B cell (primary cell): ENCODE measurements around the gene RMND5A. TPM values are rescaled to one million over a fixed set of nuclear protein-coding genes. Genes with fewer than 3 reads are reported as not detected.

Experiments
- ATAC-seq: fragments of 200-7000 bp; cut with Tn5 transposase; one replicate; pipeline ENCODE4 v1.10.0; 2021; ENCODE audit warnings: low read depth, mild to moderate bottlenecking, moderate number of reproducible peaks, moderate library complexity
- CTCF ChIA-PET: fragments of 350-600 bp; sonication (Branson Sonifier 250); formaldehyde crosslinking; loops from one replicate; lab custom pipeline; 2021; ENCODE audit warnings: antibody characterized with exemption, inconsistent platforms; lab: Charles Lee
- POLR2A ChIA-PET: fragments of 350-600 bp; sonication (Branson Sonifier 250); formaldehyde crosslinking; loops from one replicate; lab custom pipeline; 2021; ENCODE audit warnings: antibody characterized with exemption; lab: Charles Lee
- DNase-seq: peaks from one replicate; pipeline ENCODE4 v3.0.0; 2013
- H2AFZ ChIP-seq: 2 replicates; pipeline ENCODE4 v1.6.1; 2012; ENCODE audit warnings: mild to moderate bottlenecking, low read depth, low read length; ENCODE audit not compliant: insufficient read depth, poor library complexity, severe bottlenecking
- H3K27ac ChIP-seq, 2 donors: 1 replicate in 1 of 2; 2 replicates in 1 of 2; pipeline ENCODE4 v1.5.1; 2012 to 2013; ENCODE audit warnings: low read length in 2 of 2, mild to moderate bottlenecking in 2 of 2, moderate library complexity in 1 of 2
- H3K27me3 ChIP-seq, 4 experiments: fragments of 200-600 bp in 1 of 4; sonication (generic) in 1 of 4; replicated peaks in 1 of 4; 1 replicate in 2 of 4; 2 replicates in 2 of 4; pipeline versions ENCODE4 v1.6.1 to v1.7.0; 2013 to 2016; ENCODE audit warnings: low read length in 3 of 4, mild to moderate bottlenecking in 2 of 4, mixed read lengths in 1 of 4, moderate library complexity in 1 of 4; ENCODE audit not compliant: insufficient read depth in 4 of 4, control insufficient read depth in 3 of 4; ENCODE audit errors: control extremely low read depth in 1 of 4
- H3K36me3 ChIP-seq, 2 experiments: replicated peaks in 1 of 2; 1 replicate in 1 of 2; 2 replicates in 1 of 2; pipeline versions ENCODE4 v1.6.1 to v1.7.1; 2013; ENCODE audit warnings: low read length in 1 of 2; ENCODE audit not compliant: insufficient read depth in 2 of 2, control insufficient read depth in 1 of 2; ENCODE audit errors: control extremely low read depth in 1 of 2, extremely low read depth in 1 of 2
- H3K4me1 ChIP-seq, 2 donors: fragments of 200-600 bp in 1 of 2; sonication (generic) in 1 of 2; 1 replicate in 1 of 2; 2 replicates in 1 of 2; pipeline versions ENCODE4 v1.5.1 to v1.6.1; 2013 to 2017; ENCODE audit warnings: low read length in 2 of 2; ENCODE audit not compliant: control insufficient read depth in 2 of 2, insufficient read depth in 2 of 2
- H3K4me2 ChIP-seq: replicated peaks from 2 replicates; pipeline ENCODE3; 2012; ENCODE audit warnings: mild to moderate bottlenecking, low read depth, low read length; ENCODE audit not compliant: poor library complexity, severe bottlenecking
- H3K4me3 ChIP-seq, 5 experiments: fragments of 200-600 bp in 1 of 5; sonication (generic) in 1 of 5; 1 replicate in 3 of 5; 2 replicates in 2 of 5; pipeline versions ENCODE4 v1.5.1 to v1.7.0; 2011 to 2016; ENCODE audit warnings: low read length in 4 of 5, mild to moderate bottlenecking in 4 of 5, low read depth in 2 of 5, control low read depth in 1 of 5, moderate library complexity in 1 of 5; ENCODE audit not compliant: insufficient read depth in 1 of 5; ENCODE audit errors: control extremely low read depth in 1 of 5, extremely low read depth in 1 of 5
- H3K79me2 ChIP-seq: fragments of 200-600 bp; sonication (generic); one replicate; pipeline ENCODE4 v1.6.0; 2016; ENCODE audit warnings: low read length; ENCODE audit not compliant: control insufficient read depth, insufficient read depth
- H3K9ac ChIP-seq: fragments of 200-600 bp; sonication (generic); 2 replicates; pipeline ENCODE4 v1.6.1; 2017; ENCODE audit warnings: mild to moderate bottlenecking, low read length, moderate library complexity
- H3K9me3 ChIP-seq, 3 donors: one replicate each; pipeline versions ENCODE4 v1.6.1 to v1.7.1; 2013; ENCODE audit warnings: low read length in 2 of 3; ENCODE audit not compliant: control insufficient read depth in 2 of 3, insufficient read depth in 1 of 3; ENCODE audit errors: control extremely low read depth in 1 of 3
- H4K20me1 ChIP-seq: 2 replicates; pipeline ENCODE4 v1.6.0; 2012; ENCODE audit warnings: mild to moderate bottlenecking, low read length; ENCODE audit not compliant: insufficient read depth, control insufficient read depth, poor library complexity, severe bottlenecking
- H3K27ac Mint-ChIP-seq: one replicate; pipeline ENCODE4 v1.8.0; 2021; ENCODE audit warnings: mixed read lengths
- H3K27me3 Mint-ChIP-seq: one replicate; pipeline ENCODE4 v1.8.0; 2021; ENCODE audit warnings: mixed read lengths
- H3K4me1 Mint-ChIP-seq: one replicate; pipeline ENCODE4 v1.8.0; 2021; ENCODE audit warnings: mixed read lengths
- H3K4me3 Mint-ChIP-seq: one replicate; pipeline ENCODE4 v1.8.0; 2021; ENCODE audit warnings: mixed read lengths
- H3K9me3 Mint-ChIP-seq: one replicate; pipeline ENCODE4 v1.8.0; 2022; ENCODE audit warnings: mixed read lengths; ENCODE audit not compliant: insufficient read depth
- EZH2 ChIP-seq: IDR thresholded peaks from 2 replicates; pipeline ENCODE4 v1.6.1; 2012; ENCODE audit warnings: borderline replicate concordance, low read depth, mild to moderate bottlenecking, moderate library complexity, low read length; ENCODE audit not compliant: insufficient read depth, poor library complexity, severe bottlenecking
- WGBS: methylation state at CpG from one replicate; pipeline ENCODE4 v1.1.5; 2013; ENCODE audit warnings: missing lambda C conversion rate; ENCODE audit not compliant: insufficient coverage; 5-methylcytosine and 5-hydroxymethylcytosine counted together
- intact Hi-C: fragments of 100-400 bp; cut with micrococcal nuclease; formaldehyde crosslinking; loops from one replicate; pipeline ENCODE4 v1.10.0; 2022
- polyA plus RNA-seq: library from polyadenylated mRNA; depleted of rRNA; stranded (reverse); fragments of >200 nt; gene quantifications from 2 replicates; pipeline ENCODE4 v1.2.3, GENCODE V29; 2012
- total RNA-seq, 2 donors: library from RNA; stranded (reverse); fragments of 120-200 nt in 1 of 2; gene quantifications; 1 replicate in 1 of 2; 2 replicates in 1 of 2; pipeline versions ENCODE4 v1.2.3 to v1.2.4, GENCODE V29; 2013 to 2022
- TF ChIP-seq, protein P1 (sequence below): fragments of 200-600 bp; IDR thresholded peaks from one replicate; pipeline ENCODE4 v1.8.0; 2022; ENCODE audit warnings: antibody characterized with exemption, mild to moderate bottlenecking

RMND5A gene
- total and polyA plus RNA-seq, 2 donors (not counting 1 experiment from before 2014, with no cell fraction given), result 13.0 to 33.7 TPM

DNA sequence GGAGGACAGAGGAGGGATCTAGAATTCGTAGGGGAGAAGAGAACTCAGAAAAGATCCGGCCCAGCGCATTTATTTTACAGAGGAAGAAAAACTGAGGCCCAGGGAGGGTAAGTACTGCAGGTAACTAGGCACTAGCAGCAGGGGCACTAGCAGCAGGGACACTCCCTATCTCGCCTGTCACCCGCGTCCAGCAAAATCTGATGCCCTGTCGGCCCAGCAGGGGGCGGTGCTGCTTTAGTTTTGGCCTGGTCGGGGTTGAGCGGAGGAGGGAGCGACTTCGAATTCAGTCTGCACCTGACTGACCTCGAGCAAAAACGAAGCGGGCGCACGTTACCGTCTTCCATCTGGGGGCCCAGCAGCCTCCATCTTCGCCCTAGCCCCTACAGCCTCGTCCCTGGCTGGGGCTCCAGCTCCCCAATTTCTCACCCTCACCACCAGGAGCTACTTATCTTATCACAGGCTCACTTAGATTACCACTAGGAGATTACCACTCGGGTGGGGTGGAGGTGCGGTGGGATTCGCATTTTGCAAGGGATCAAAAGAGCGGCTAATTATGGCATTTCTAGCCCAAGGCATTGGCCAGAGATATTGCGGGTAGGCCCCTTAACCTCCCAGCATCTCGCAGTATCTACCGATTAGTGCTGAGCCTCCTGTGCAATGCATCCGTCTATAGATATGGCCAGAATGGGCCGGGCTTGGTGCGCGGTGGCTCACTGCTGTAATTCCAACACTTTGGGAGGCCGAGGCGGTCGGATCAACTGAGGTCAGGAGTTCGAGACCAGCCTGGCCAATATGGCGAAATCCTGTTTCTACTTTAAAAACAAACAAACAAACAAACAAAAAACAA is 88.4 kb downstream of the RMND5A start:
- Histone ChIP-seq H3K4me1 (peaks cover 27 to 30% of the 10 kb centered on the region in 2 donors), H4K20me1 (no peaks in the 10 kb centered on the region), H3K9me3 (peaks cover 0 to 6% (median 0%) of the 10 kb centered on the region in 3 donors), H3K79me2 (no peaks in the 10 kb centered on the region), H3K4me2 (peak overlapping the region; percentile 91), H3K9ac (peak overlapping the region; percentile 49), H3K27ac (no peak overlapping the region), H3K4me3 (peak overlapping the region in 4 of 5 experiments; percentile 21 to 63 (median 48)), H3K36me3 (no peaks in the 10 kb centered on the region), H3K27me3 (peaks cover 0 to 41% (median 21%) of the 10 kb centered on the region in 4 experiments), H2AFZ (peak overlapping the region; percentile 85)
- peaks cover 44% of the 10 kb centered on the region for H3K27me3 Mint-ChIP-seq
- ChIA-PET CTCF (interaction anchor here (0.6 to 2.2 kb wide), 4 partner anchors 11 to 44 kb away, joined by 3 to 7 read pairs (median 5); partner anchors contain the start of gene CD8A), POLR2A (no interaction called here)
- H3K4me1 Mint-ChIP-seq, result peaks cover 23% of the 10 kb centered on the region
- H3K9me3 Mint-ChIP-seq, result no peaks in the 10 kb centered on the region
- peak overlapping the region; percentile 95 for H3K4me3 Mint-ChIP-seq
- 23% methylated on average over 33 of the region's 36 CpGs for WGBS
- intact Hi-C loops, result no loop called here
- no peak for TF ChIP-seq EZH2
- TF ChIP-seq, protein P1, sequence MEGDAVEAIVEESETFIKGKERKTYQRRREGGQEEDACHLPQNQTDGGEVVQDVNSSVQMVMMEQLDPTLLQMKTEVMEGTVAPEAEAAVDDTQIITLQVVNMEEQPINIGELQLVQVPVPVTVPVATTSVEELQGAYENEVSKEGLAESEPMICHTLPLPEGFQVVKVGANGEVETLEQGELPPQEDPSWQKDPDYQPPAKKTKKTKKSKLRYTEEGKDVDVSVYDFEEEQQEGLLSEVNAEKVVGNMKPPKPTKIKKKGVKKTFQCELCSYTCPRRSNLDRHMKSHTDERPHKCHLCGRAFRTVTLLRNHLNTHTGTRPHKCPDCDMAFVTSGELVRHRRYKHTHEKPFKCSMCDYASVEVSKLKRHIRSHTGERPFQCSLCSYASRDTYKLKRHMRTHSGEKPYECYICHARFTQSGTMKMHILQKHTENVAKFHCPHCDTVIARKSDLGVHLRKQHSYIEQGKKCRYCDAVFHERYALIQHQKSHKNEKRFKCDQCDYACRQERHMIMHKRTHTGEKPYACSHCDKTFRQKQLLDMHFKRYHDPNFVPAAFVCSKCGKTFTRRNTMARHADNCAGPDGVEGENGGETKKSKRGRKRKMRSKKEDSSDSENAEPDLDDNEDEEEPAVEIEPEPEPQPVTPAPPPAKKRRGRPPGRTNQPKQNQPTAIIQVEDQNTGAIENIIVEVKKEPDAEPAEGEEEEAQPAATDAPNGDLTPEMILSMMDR, result peak; percentile 81
- DNase-seq (peak; percentile 91), ATAC-seq (peak; percentile 94)
- no peak overlapping the region for H3K27ac Mint-ChIP-seq
